ENCODE data around the gene ALPP.
A peak's percentile ranks its signal among the peaks of the same experiment; 100 is the strongest.
"Not testable (repeated sequence)": the region's sequence is repeated elsewhere in the genome, so short reads cannot be mapped to it uniquely, and the experiment has no call there.

Gene ALPP

GRCh38 chr2:232384466-232384865, 5.9 kb downstream of the ALPP start:
- no peak for DNase-seq (ENCODE audit: low read depth)
- TF ChIP-seq, protein P1, sequence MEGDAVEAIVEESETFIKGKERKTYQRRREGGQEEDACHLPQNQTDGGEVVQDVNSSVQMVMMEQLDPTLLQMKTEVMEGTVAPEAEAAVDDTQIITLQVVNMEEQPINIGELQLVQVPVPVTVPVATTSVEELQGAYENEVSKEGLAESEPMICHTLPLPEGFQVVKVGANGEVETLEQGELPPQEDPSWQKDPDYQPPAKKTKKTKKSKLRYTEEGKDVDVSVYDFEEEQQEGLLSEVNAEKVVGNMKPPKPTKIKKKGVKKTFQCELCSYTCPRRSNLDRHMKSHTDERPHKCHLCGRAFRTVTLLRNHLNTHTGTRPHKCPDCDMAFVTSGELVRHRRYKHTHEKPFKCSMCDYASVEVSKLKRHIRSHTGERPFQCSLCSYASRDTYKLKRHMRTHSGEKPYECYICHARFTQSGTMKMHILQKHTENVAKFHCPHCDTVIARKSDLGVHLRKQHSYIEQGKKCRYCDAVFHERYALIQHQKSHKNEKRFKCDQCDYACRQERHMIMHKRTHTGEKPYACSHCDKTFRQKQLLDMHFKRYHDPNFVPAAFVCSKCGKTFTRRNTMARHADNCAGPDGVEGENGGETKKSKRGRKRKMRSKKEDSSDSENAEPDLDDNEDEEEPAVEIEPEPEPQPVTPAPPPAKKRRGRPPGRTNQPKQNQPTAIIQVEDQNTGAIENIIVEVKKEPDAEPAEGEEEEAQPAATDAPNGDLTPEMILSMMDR (IDR thresholded peaks at IDR 0.05; ENCODE audit: low read length, missing control alignments), result no peak
- no peak overlapping the region for H3K4me3 ChIP-seq (replicated peaks; ENCODE audit: low read depth, low read length)

DNA sequence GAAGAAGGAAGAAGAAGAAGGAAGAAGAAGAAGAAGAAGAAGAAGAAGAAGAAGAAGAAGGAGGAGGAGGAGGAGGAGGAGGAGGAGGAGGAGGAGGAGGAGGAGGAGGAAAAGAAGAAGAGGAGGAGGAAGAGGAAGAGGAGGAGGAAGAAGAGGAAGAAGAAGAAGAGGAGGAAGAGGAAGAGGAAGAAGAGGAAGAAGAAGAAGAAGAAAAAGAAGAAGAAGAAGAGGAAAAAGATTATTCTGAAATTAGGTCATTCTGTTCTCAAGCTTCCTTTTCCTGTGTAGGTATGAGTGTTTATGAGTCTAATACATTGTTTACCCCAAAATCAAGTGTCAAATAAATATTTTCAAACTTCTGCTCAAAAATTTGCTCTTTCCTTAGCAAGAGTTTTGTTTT, 6.5 kb downstream of the ALPP start:
- not testable (repeated sequence) for H3K4me3 ChIP-seq (replicated peaks; ENCODE audit: low read depth, low read length); DNase-seq (ENCODE audit: low read depth)

DNA sequence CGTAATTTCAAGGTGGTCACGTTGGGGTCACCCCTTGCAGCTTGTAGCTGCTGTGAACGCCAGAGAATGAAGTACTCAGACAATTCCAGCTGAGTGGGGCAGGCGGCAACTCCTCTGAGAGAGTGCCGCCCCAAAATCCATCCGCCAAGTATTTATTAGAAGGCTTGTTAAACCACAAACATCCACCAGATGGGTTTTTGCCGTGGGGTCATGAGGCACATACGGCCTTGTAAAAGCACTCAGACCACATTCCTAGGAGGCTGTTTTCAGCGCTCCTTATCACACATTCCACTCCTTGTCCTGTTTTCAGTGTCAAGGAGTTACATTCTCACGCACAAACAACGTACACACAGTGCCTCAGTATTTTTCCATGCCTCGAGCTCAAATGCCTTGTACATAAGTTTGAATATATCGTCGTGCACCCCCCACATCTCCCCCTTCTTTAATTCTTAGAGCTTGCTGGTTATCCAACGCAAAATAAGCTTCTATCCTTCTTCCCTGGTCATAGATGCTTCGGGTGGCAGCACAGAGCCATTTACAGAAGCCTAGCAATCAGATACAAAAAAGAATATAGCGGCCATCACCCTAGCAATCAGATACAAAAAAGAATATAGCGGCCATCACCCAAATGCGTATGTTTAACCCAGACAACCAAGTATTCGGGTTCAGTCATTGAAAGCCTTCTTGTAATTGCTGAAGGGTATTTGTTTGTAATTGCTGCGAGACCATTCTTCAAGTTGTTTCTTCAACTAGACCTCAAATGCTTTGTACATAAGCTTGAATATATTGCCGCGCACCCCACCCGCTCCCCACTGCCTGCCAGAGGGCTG, 7.3 kb downstream of the ALPP start:
- no peak overlapping the region for H3K4me3 ChIP-seq (replicated peaks; ENCODE audit: low read depth, low read length)
- TF ChIP-seq, protein P1 (IDR thresholded peaks at IDR 0.05; ENCODE audit: low read length, missing control alignments), result no peak
- DNase-seq (ENCODE audit: low read depth), result peak; percentile 85

GRCh38 chr2:232386490-232386739, 7.9 kb downstream of the ALPP start:
- H3K4me3 ChIP-seq (replicated peaks; ENCODE audit: low read depth, low read length), result no peak overlapping the region
- TF ChIP-seq, protein P1 (IDR thresholded peaks at IDR 0.05; ENCODE audit: low read length, missing control alignments), result no peak
- no peak for DNase-seq (ENCODE audit: low read depth)

GRCh38 chr2:232386740-232387450, 8.3 kb downstream of the ALPP start:
- no peak for DNase-seq (ENCODE audit: low read depth)
- TF ChIP-seq, protein P1 (IDR thresholded peaks at IDR 0.05; ENCODE audit: low read length, missing control alignments), result no peak
- no peak overlapping the region for H3K4me3 ChIP-seq (replicated peaks; ENCODE audit: low read depth, low read length)

DNA sequence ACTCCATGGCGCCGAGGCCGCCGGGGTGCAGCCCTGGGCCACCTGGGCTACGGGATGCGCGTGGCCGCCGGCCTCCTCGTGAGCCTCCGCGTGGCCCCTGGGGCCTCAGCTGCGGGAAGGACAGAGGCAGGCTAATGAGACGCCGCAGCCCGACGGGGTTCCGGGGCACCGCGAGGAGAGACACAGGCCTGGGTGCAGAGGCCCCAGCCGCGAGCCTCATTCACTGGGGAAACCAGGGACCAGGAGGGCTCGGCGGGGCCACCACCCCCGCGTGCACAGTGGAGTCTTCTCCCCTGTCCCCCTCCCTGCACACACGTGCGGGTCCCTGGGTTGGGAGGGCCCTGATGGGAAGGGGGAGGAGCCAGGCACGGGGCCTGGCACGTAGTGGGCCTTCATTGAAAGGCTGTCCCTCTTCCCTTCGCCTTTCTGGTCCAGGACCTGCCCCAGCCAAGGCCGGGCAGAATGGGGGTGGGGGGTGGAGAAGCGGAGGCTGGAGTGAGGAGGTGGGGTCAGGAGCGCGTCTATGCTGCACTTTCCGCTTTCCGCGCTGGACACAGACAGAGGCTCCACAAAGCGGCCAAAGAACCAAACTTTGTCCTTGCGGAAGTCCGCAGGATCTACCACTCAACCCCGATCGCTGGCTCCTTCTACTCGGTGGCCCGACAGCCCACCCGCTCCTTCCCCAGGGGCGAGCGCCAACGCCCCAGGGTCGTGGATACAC, 9.1 kb downstream of the ALPP start:
- TF ChIP-seq, protein P1 (IDR thresholded peaks at IDR 0.05; ENCODE audit: low read length, missing control alignments), result no peak
- no peak overlapping the region for H3K4me3 ChIP-seq (replicated peaks; ENCODE audit: low read depth, low read length)
- no peak for DNase-seq (ENCODE audit: low read depth)

GRCh38 chr2:232388324-232388891, 9.9 kb downstream of the ALPP start:
- TF ChIP-seq, protein P1 (IDR thresholded peaks at IDR 0.05; ENCODE audit: low read length, missing control alignments), result no peak
- DNase-seq (ENCODE audit: low read depth), result no peak
- no peak overlapping the region for H3K4me3 ChIP-seq (replicated peaks; ENCODE audit: low read depth, low read length)
